HL-60 (cell line): ENCODE data around the gene SOX18.

Experiments used
- GABPA ChIP-seq: IDR thresholded peaks from 2 replicates; pipeline ENCODE4 v1.6.1; 2012; ENCODE audit warnings: low read depth
- POLR2AphosphoS5 ChIP-seq: IDR thresholded peaks from 2 replicates; pipeline ENCODE4 v1.6.1; 2012; ENCODE audit warnings: low read depth
- SPI1 ChIP-seq: IDR thresholded peaks from 2 replicates; pipeline ENCODE4 v1.6.1; 2012; ENCODE audit warnings: low read depth, mild to moderate bottlenecking, borderline replicate concordance
- TF ChIP-seq, protein P1 (sequence below): IDR thresholded peaks from one replicate; pipeline ENCODE4 v1.5.1; 2011; ENCODE audit warnings: low read length, control low read depth, inconsistent platforms; ENCODE audit not compliant: insufficient read depth
- TF ChIP-seq, protein P2 (sequence below): IDR thresholded peaks from 2 replicates; pipeline ENCODE4 v1.6.1; 2012; ENCODE audit warnings: low read depth; ENCODE audit not compliant: insufficient replicate concordance

DNA sequence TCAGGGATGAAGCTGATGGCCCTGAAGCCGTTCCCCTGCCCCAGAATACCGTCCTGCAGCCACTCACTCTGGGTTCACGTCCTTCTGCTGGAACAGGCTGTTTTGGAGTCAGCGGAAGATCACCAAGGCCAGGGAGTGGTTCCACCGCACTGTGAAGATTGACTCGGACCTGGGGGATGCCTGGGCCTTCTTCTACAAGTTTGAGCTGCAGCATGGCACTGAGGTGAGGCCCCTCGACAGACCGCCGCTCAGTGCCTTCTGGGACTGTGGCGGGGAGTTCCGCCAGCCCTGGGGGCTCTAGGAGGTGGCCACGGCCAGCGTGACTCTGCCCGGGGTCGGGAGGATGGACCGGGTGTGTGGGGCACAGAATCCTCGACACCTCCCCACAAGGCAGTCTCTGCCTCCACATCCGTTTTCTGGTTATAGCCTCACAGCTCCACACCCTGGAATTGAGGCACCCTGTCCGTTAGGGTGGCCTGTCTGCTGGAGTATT is 17.6 kb downstream of the SOX18 start:
- TF ChIP-seq POLR2AphosphoS5 (no peak), SPI1 (no peak), GABPA (no peak)
- TF ChIP-seq, protein P1, sequence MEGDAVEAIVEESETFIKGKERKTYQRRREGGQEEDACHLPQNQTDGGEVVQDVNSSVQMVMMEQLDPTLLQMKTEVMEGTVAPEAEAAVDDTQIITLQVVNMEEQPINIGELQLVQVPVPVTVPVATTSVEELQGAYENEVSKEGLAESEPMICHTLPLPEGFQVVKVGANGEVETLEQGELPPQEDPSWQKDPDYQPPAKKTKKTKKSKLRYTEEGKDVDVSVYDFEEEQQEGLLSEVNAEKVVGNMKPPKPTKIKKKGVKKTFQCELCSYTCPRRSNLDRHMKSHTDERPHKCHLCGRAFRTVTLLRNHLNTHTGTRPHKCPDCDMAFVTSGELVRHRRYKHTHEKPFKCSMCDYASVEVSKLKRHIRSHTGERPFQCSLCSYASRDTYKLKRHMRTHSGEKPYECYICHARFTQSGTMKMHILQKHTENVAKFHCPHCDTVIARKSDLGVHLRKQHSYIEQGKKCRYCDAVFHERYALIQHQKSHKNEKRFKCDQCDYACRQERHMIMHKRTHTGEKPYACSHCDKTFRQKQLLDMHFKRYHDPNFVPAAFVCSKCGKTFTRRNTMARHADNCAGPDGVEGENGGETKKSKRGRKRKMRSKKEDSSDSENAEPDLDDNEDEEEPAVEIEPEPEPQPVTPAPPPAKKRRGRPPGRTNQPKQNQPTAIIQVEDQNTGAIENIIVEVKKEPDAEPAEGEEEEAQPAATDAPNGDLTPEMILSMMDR: no peak
- TF ChIP-seq, protein P2, sequence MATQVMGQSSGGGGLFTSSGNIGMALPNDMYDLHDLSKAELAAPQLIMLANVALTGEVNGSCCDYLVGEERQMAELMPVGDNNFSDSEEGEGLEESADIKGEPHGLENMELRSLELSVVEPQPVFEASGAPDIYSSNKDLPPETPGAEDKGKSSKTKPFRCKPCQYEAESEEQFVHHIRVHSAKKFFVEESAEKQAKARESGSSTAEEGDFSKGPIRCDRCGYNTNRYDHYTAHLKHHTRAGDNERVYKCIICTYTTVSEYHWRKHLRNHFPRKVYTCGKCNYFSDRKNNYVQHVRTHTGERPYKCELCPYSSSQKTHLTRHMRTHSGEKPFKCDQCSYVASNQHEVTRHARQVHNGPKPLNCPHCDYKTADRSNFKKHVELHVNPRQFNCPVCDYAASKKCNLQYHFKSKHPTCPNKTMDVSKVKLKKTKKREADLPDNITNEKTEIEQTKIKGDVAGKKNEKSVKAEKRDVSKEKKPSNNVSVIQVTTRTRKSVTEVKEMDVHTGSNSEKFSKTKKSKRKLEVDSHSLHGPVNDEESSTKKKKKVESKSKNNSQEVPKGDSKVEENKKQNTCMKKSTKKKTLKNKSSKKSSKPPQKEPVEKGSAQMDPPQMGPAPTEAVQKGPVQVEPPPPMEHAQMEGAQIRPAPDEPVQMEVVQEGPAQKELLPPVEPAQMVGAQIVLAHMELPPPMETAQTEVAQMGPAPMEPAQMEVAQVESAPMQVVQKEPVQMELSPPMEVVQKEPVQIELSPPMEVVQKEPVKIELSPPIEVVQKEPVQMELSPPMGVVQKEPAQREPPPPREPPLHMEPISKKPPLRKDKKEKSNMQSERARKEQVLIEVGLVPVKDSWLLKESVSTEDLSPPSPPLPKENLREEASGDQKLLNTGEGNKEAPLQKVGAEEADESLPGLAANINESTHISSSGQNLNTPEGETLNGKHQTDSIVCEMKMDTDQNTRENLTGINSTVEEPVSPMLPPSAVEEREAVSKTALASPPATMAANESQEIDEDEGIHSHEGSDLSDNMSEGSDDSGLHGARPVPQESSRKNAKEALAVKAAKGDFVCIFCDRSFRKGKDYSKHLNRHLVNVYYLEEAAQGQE: no peak
